Measurements from ENCODE around the gene CAMK2N1.
A peak's percentile ranks its signal among the peaks of the same experiment; 100 is the strongest.

CAMK2N1 gene

GRCh38 chr1:20496241-20496661 is 10.2 kb upstream of the CAMK2N1 start:
- DNase-seq: no peak

GRCh38 chr1:20495661-20496060 is 9.7 kb upstream of the CAMK2N1 start:
- DNase-seq: no peak

GRCh38 chr1:20494609-20495311 is 8.8 kb upstream of the CAMK2N1 start:
- no peak for DNase-seq

DNA sequence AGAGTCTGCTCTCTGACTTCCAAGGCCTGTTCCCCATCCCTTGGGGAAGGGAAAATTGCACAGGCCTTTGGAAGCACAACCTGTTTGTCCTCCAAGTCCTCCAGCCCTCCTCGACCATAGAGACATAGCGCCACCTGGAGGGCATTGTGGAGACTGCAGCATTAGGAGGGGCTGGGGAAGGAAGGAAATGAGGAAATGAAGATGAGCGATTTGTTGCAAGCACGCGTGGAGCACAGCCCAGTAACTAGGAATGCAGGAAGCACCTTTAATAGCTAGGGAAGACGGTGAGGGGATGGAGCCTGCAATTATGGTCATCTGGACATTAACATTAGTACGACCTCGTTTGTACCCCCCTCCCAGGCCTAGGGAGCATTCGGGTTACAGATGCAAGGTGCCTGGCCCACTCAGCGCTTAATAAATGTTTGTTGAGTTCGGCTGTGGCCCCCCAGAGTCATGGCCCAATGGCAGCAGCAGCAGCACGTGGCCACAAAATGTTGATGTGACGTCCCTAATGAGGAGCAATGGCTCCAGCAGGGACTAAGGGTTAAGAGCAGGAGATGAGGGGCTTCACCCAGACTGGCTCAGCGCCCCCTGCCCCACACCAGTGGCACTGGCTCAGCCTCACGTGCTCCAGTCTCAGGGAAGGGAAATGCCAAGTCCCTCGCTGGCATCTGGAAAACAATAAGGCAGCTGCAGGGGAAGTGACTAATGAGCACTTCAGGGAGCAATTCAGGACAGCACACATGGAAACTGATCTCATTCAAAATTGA is 8.0 kb upstream of the CAMK2N1 start:
- peak; percentile 48 for DNase-seq

- no peak for DNase-seq
Measured at GRCh38 chr1:20493309-20493708, 7.3 kb upstream of the CAMK2N1 start.

GRCh38 chr1:20492751-20493150 is 6.7 kb upstream of the CAMK2N1 start:
- no peak for DNase-seq

- no peak for DNase-seq
Measured at GRCh38 chr1:20491866-20492265, 5.9 kb upstream of the CAMK2N1 start.

- no peak for DNase-seq
Measured at GRCh38 chr1:20491178-20491577, 5.2 kb upstream of the CAMK2N1 start.

DNA sequence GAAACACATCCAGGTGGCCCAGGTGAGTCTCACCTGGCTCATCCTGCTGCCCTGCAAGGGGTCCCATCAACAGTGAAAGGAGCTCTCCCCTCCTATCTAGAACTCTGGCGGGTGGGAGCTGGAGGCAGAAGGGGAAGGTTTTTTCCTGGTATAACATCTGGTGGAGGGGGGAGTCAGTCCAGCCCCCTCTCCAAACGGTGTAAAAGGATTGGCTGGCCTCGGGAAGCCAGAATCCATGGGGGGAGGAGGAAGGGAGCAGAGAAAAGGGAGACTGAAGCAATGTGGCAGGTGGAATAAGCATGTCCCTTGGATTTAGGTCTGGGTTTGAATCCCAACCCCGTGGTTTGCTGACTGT is 1.2 kb upstream of the CAMK2N1 start:
- no peak for DNase-seq

- no peak for DNase-seq
Measured at GRCh38 chr1:20486457-20487235, 636 bp upstream of the CAMK2N1 start.

DNA sequence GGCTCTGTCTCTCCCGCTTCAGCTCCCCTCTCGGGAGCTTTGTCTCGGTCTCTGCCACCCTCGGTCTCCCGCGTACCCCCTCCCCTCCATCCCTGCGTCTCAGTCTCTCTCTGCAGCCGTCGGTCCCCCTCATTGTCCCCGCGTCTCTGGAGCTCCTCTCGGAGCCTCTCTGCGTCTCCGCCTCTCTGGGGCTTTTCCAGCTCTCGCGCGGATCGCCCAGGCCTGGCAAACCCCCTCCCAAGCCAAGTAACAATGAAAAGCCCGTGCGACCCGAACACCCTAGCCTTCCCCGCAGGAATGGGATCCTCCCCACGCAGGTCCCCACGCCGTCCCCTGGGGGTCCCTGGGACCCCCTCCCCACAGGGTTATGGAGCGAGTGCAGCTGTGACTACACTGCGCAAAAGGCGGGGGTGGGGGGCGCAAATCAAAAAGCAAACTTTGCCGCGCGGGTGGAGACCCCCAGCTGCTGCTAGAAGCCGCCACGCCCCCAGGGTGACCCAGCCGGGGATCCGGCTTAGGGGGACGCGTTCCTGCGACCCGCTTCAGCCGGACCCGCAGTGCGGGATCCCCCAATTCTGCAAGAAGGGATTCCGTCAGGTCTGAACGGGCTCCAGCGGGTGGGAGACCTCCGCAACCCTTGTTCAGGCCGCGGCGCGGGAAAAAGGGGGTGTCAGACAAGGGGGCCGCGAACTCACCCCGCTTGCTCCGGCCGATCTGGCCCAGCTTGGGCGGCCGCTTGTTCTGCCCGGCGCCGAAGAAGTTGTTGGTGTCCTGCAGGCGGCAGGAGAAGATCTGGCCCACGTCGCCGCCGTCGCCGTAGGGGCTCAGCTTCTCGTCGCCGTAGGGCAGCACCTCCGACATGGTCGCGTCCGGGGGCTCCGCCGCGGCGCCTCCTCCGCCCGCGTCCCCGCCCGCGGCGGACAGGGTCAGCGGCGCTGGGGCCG is 1.2 kb downstream of the CAMK2N1 start:
- DNase-seq: no peak

GRCh38 chr1:20483833-20484518 is 2.0 kb downstream of the CAMK2N1 start:
- DNase-seq: no peak

- no peak for DNase-seq
Measured at GRCh38 chr1:20483098-20483832, 2.7 kb downstream of the CAMK2N1 start.

- no peak for DNase-seq
Measured at GRCh38 chr1:20481643-20482498, 4.1 kb downstream of the CAMK2N1 start.

GRCh38 chr1:20480951-20481617 is 4.9 kb downstream of the CAMK2N1 start:
- no peak for DNase-seq

DNA sequence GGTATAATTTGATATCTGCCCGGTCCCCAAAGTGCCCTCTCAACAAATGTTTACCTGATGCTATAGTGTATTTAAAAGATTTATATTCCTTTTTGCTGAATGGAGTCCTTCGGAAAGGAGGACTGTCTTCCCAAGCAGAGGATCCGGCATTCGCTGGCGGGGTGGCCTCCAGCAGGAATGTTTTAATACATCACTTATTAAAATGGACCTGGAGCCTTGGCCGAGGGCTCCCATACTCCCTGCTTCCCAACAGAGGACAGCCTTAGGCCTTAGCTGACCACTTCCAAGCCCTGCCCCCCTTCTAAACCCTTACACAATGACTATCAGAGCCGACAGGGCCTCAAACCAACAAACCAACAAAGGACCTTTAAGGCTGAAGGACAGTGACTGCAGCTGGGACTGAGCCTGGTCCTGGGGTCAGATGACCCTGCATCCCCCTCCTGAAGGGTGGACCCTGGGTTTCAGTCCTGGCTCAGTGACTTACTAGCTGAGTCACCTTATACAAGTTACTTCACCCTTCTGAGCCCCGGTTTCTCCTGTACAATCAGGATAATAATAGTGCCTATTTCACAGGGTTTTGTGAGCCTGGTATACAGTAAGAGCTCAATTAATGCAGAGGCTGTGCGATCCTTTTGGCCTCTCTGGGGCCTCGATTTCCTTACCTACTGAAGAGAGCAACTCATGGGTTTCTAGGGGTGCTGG is 5.6 kb downstream of the CAMK2N1 start:
- no peak for DNase-seq

DNA sequence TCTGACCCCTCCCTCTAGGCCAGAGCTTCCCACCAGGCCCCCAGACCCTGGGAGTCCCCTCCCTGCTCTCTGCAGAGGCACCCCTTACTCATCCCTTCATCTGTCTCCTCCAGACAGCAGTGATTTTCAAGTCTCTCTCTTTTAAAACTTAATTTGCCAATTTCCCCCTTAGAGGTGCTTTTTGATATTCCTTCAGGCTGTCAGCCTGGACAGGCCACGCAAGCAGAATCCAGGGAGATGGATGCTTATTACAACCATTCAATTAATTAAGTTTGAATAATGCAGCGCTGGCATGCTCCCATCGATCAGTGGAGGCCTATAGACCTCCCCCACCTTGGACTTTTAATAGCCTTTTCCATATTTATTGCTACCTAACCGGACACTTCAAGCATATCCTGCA is 6.2 kb downstream of the CAMK2N1 start:
- DNase-seq: no peak

GRCh38 chr1:20478057-20478635 is 7.9 kb downstream of the CAMK2N1 start:
- no peak for DNase-seq

All from NCI-H2029 treated with DMSO at 0.1 percent for 48 hours (cell line).